Neural cell (in vitro differentiated cells): ENCODE measurements around the gene ADAMTS17.

Experiments used
- POLR2AphosphoS5 ChIP-seq: IDR thresholded peaks from 2 replicates; pipeline ENCODE4 v1.6.1; 2012
- TAF1 ChIP-seq: IDR thresholded peaks from 2 replicates; pipeline ENCODE4 v1.6.1; 2012; ENCODE audit warnings: low read depth
- TF ChIP-seq, protein P1 (sequence below): fragments of 450-650 bp; IDR thresholded peaks from 2 replicates; pipeline ENCODE4 v1.5.1; 2014; ENCODE audit warnings: antibody characterized with exemption, mild to moderate bottlenecking, moderate library complexity; ENCODE audit not compliant: poor library complexity, severe bottlenecking

DNA sequence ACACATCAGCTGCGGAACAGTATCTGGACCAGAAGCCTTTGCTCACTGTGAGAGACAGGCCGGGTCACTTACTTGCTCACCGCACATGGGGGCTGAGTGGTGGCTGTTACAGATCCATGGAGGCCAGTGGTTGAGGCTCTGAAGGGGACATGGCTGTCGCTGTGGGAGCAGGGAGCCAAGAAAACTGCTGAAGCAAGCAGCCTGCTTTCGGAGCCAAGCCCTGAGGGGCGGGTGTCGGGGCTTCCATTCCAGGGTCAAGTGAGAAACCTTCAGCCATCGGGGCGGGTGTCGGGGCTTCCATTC, 42.3 kb upstream of the ADAMTS17 start:
- TF ChIP-seq POLR2AphosphoS5: no peak
- TF ChIP-seq, protein P1, sequence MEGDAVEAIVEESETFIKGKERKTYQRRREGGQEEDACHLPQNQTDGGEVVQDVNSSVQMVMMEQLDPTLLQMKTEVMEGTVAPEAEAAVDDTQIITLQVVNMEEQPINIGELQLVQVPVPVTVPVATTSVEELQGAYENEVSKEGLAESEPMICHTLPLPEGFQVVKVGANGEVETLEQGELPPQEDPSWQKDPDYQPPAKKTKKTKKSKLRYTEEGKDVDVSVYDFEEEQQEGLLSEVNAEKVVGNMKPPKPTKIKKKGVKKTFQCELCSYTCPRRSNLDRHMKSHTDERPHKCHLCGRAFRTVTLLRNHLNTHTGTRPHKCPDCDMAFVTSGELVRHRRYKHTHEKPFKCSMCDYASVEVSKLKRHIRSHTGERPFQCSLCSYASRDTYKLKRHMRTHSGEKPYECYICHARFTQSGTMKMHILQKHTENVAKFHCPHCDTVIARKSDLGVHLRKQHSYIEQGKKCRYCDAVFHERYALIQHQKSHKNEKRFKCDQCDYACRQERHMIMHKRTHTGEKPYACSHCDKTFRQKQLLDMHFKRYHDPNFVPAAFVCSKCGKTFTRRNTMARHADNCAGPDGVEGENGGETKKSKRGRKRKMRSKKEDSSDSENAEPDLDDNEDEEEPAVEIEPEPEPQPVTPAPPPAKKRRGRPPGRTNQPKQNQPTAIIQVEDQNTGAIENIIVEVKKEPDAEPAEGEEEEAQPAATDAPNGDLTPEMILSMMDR: no peak
- no peak for TF ChIP-seq TAF1
